Neural progenitor cell (in vitro differentiated cells): Measurements from ENCODE around the gene ASAP2. TPM values are rescaled to one million over a fixed set of nuclear protein-coding genes. Genes with fewer than 3 reads are reported as not detected.
A peak's percentile ranks its signal among the peaks of the same experiment; 100 is the strongest.

Experiments
- DNase-seq: peaks from one replicate; pipeline ENCODE4 v3.0.0-alpha.2; 2016; ENCODE audit warnings: low spot score
- H2AFZ ChIP-seq: fragments of 200-600 bp; sonication (generic); replicated peaks from 2 replicates; pipeline ENCODE4 v1.6.1; 2016; ENCODE audit warnings: antibody characterized with exemption
- H3F3A ChIP-seq: fragments of 200-600 bp; sonication (generic); 2 replicates; pipeline ENCODE4 v1.6.1; 2016; ENCODE audit warnings: antibody characterized with exemption, low read depth
- H3K27ac ChIP-seq: fragments of 200-600 bp; sonication (generic); 2 replicates; pipeline ENCODE4 v1.5.1; 2016; ENCODE audit warnings: mild to moderate bottlenecking
- H3K27me3 ChIP-seq: fragments of 200-600 bp; sonication (generic); 2 replicates; pipeline ENCODE4 v1.6.1; 2016; ENCODE audit warnings: mild to moderate bottlenecking, moderate library complexity
- H3K36me3 ChIP-seq: fragments of 200-600 bp; sonication (generic); 2 replicates; pipeline ENCODE4 v1.5.1; 2016
- H3K4me1 ChIP-seq: fragments of 200-600 bp; sonication (generic); 2 replicates; pipeline ENCODE4 v1.6.1; 2016; ENCODE audit warnings: mixed run types
- H3K4me2 ChIP-seq: fragments of 200-600 bp; sonication (generic); 2 replicates; pipeline ENCODE4 v1.6.1; 2016
- H3K4me3 ChIP-seq: fragments of 200-600 bp; sonication (generic); 2 replicates; pipeline ENCODE4 v1.5.1; 2016
- H3K79me2 ChIP-seq: fragments of 200-600 bp; sonication (generic); 2 replicates; pipeline ENCODE4 v1.6.1; 2016; ENCODE audit warnings: low read depth
- H3K9ac ChIP-seq: fragments of 200-600 bp; sonication (generic); 2 replicates; pipeline ENCODE4 v1.6.1; 2016
- H3K9me3 ChIP-seq: fragments of 200-600 bp; sonication (generic); 2 replicates; pipeline ENCODE4 v1.5.1; 2016; ENCODE audit warnings: low read depth
- H4K20me1 ChIP-seq: fragments of 200-600 bp; sonication (generic); 2 replicates; pipeline ENCODE4 v1.6.1; 2016; ENCODE audit warnings: low read depth
- H3K27ac Mint-ChIP-seq: 3 replicates; pipeline ENCODE4 v1.8.0; 2021; ENCODE audit warnings: mixed read lengths
- H3K27me3 Mint-ChIP-seq: 2 replicates; pipeline ENCODE4 v1.8.0; 2022; ENCODE audit warnings: low read depth, mild to moderate bottlenecking, inconsistent platforms, moderate library complexity, mixed read lengths; ENCODE audit not compliant: insufficient read depth
- H3K36me3 Mint-ChIP-seq: 3 replicates; pipeline ENCODE4 v1.8.0; 2021; ENCODE audit warnings: mixed read lengths
- H3K4me1 Mint-ChIP-seq: 3 replicates; pipeline ENCODE4 v1.8.0; 2021; ENCODE audit warnings: mixed read lengths
- H3K4me3 Mint-ChIP-seq: 3 replicates; pipeline ENCODE4 v1.8.0; 2021; ENCODE audit warnings: mild to moderate bottlenecking, moderate library complexity, mixed read lengths
- H3K9me3 Mint-ChIP-seq: 3 replicates; pipeline ENCODE4 v1.8.0; 2020; ENCODE audit warnings: mixed read lengths
- EZH2 ChIP-seq: fragments of 200-600 bp; sonication (generic); IDR thresholded peaks from 2 replicates; pipeline ENCODE4 v1.6.1; 2017; ENCODE audit warnings: antibody characterized with exemption, mild to moderate bottlenecking, moderate library complexity
- EZH2phosphoT487 ChIP-seq: fragments of 200-600 bp; sonication (generic); IDR thresholded peaks from 2 replicates; pipeline ENCODE4 v1.6.1; 2017; ENCODE audit warnings: antibody characterized with exemption
- total RNA-seq: library from RNA; depleted of rRNA; stranded (reverse); fragments of >200 nt; gene quantifications from 2 replicates; pipeline ENCODE4 v1.2.3, GENCODE V29; 2015; ENCODE audit warnings: low replicate concordance
- TF ChIP-seq, protein P1 (sequence below): fragments of 200-600 bp; sonication (generic); IDR thresholded peaks from 2 replicates; pipeline ENCODE4 v1.5.1; 2017; ENCODE audit warnings: antibody characterized with exemption, mild to moderate bottlenecking

The ASAP2 gene
- total RNA-seq, 1 donor from 2014 or later, result 31.7 TPM

DNA sequence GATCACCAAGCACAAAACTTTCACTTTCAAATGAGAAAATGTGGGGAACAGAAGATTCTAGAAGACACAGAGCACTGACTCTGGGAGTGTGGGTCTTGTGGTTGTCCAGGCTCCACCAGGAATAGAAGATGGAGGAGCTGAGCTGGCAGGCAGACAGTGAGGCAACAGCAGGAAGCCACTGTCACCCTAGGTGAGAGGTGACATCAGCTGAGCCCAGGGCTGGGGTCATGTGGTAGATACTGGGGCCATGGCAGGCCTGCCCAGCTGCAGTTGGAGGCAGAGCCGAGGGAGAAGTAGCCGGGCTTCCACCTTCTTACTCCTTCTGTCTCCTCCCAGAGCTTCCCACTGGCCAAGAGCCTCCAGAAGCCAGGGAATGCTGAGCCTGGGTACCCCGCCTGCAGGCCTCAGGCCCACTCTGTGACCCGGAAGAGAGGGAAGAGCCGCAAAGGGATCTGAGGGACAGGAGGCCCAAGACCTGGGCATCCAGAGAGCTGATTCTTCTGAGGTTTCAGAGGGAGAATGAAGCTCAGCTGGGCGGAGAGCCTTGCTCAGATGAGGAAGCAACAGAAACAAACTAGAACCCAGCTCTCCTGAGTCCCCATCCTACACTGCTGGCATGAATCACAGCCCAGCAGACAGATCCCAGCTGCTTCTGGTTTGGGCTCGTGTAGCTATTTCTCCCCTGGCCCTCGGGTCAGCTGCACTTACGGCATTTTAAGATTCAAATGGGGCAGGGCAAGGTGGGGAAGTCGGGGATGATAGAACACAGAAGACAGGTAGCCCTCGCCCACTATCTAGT, 39.8 kb upstream of the ASAP2 start:
- H3K9me3 Mint-ChIP-seq, result no peaks in the 10 kb centered on the region
- Histone ChIP-seq H3K27ac (no peak overlapping the region), H3F3A (no peaks in the 10 kb centered on the region), H3K4me1 (peaks cover 3% of the 10 kb centered on the region), H3K36me3 (no peaks in the 10 kb centered on the region), H3K4me2 (no peak overlapping the region), H3K4me3 (no peak overlapping the region), H3K9ac (no peak overlapping the region), H4K20me1 (no peaks in the 10 kb centered on the region), H3K79me2 (no peaks in the 10 kb centered on the region), H2AFZ (no peak overlapping the region), H3K27me3 (no peaks in the 10 kb centered on the region), H3K9me3 (no peaks in the 10 kb centered on the region)
- TF ChIP-seq, protein P1, sequence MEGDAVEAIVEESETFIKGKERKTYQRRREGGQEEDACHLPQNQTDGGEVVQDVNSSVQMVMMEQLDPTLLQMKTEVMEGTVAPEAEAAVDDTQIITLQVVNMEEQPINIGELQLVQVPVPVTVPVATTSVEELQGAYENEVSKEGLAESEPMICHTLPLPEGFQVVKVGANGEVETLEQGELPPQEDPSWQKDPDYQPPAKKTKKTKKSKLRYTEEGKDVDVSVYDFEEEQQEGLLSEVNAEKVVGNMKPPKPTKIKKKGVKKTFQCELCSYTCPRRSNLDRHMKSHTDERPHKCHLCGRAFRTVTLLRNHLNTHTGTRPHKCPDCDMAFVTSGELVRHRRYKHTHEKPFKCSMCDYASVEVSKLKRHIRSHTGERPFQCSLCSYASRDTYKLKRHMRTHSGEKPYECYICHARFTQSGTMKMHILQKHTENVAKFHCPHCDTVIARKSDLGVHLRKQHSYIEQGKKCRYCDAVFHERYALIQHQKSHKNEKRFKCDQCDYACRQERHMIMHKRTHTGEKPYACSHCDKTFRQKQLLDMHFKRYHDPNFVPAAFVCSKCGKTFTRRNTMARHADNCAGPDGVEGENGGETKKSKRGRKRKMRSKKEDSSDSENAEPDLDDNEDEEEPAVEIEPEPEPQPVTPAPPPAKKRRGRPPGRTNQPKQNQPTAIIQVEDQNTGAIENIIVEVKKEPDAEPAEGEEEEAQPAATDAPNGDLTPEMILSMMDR, result no peak
- TF ChIP-seq EZH2phosphoT487 (no peak), EZH2 (no peak)
- H3K4me1 Mint-ChIP-seq, result peaks cover 26% of the 10 kb centered on the region
- H3K36me3 Mint-ChIP-seq, result no peaks in the 10 kb centered on the region
- peak overlapping the region; percentile 76 for H3K27ac Mint-ChIP-seq
- H3K4me3 Mint-ChIP-seq, result no peak overlapping the region
- peaks cover 3% of the 10 kb centered on the region for H3K27me3 Mint-ChIP-seq
- DNase-seq, result no peak

DNA sequence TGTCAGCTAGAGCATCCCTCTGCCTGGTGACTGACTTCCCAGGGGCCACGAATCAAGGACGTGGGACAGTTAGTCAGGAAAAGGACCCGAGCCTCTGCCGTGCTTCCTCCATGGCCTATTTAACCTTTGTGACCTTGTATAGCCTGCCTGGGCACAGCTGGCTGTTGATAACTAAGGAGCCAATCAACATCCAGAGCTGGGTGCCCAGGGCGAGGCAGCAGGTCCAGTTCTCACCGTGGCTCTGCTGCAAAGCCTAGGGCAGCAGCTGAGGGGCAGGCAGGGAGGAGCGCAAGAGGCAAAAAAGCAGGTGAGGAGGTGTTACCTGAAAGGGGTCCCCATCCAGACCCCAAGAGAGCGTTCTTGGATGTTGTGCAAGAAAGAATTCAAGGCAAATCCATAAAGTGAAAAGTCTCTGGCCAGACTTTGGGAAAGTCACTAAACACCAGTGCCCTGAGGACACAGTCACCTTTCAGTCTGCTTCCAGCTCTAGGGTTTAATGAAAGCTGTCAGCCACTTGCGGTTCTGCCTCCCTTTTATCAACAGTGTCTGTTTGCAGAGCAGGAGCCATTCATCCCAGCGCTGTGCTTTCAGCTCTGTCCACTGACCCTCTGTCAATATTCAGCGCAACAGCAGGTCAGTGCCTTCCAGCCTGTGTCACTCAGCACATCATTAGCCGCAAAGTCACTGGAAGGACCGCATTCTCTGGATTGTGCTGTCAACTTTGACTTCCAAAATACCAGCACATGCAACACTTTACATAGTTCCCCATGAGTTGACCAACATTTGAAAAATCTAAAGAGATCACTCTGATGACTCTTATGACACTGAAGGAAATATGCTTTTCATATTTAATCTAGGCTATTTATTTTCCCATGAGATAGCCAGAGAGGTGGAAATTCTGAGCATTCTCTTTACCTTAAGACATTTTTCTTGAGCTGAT, 38.6 kb upstream of the ASAP2 start:
- Histone ChIP-seq H3K27me3 (no peaks in the 10 kb centered on the region), H3K9me3 (no peaks in the 10 kb centered on the region), H4K20me1 (no peaks in the 10 kb centered on the region), H3F3A (no peaks in the 10 kb centered on the region), H3K4me2 (no peak overlapping the region), H3K36me3 (no peaks in the 10 kb centered on the region), H3K4me3 (no peak overlapping the region), H3K9ac (no peak overlapping the region), H3K79me2 (no peaks in the 10 kb centered on the region), H3K4me1 (peaks cover 3% of the 10 kb centered on the region), H2AFZ (no peak overlapping the region), H3K27ac (no peak overlapping the region)
- Mint-ChIP-seq H3K27me3 (peaks cover 2% of the 10 kb centered on the region), H3K9me3 (no peaks in the 10 kb centered on the region), H3K4me3 (no peak overlapping the region), H3K36me3 (no peaks in the 10 kb centered on the region), H3K4me1 (peaks cover 26% of the 10 kb centered on the region), H3K27ac (peak overlapping the region; percentile 63)
- DNase-seq, result peak; percentile 39
- TF ChIP-seq EZH2phosphoT487 (no peak), EZH2 (no peak)
- TF ChIP-seq, protein P1, result no peak

- Histone ChIP-seq H3K4me3 (no peak overlapping the region), H3K4me2 (no peak overlapping the region), H3K4me1 (peaks cover 3% of the 10 kb centered on the region), H3K27ac (no peak overlapping the region), H3F3A (no peaks in the 10 kb centered on the region), H3K27me3 (no peaks in the 10 kb centered on the region), H3K36me3 (no peaks in the 10 kb centered on the region), H3K9ac (no peak overlapping the region), H3K9me3 (no peaks in the 10 kb centered on the region), H4K20me1 (no peaks in the 10 kb centered on the region), H3K79me2 (no peaks in the 10 kb centered on the region), H2AFZ (no peak overlapping the region)
- Mint-ChIP-seq H3K4me3 (no peak overlapping the region), H3K9me3 (no peaks in the 10 kb centered on the region), H3K27ac (no peak overlapping the region), H3K4me1 (peaks cover 26% of the 10 kb centered on the region), H3K36me3 (no peaks in the 10 kb centered on the region), H3K27me3 (peaks cover 2% of the 10 kb centered on the region)
- no peak for DNase-seq
- no peak for TF ChIP-seq EZH2phosphoT487
- TF ChIP-seq, protein P1, result no peak
- no peak for TF ChIP-seq EZH2
Observed at GRCh38 chr2:9168821-9169221, 37.8 kb upstream of the ASAP2 start.
